ENCODE data around the gene RNF111.
"Not testable (repeated sequence)": the region's sequence is repeated elsewhere in the genome, so short reads cannot be mapped to it uniquely, and the experiment has no call there.

Gene RNF111

DNA sequence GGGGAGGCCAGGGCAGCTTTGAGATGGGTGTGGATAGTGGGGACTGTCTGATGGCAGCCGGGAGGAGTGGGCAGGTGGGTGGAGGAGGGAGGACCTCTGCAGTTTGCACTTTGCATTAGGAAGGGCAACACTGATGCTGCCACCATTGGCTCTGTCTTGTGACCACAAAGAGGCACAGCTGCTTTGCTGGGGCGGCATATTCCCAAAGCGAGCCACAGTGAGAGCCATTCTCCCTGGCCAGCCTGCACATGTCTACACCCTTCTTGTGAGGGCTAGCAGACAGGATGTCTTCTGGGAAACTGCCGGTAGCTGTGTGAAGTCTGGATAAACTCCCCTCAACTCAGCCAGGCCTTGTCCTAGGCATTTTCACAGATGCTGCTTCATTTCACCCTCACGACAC, 155.8 kb downstream of the RNF111 start:
- DNase-seq (ENCODE audit: extremely low spot score): no peak
- TF ChIP-seq, protein P1, sequence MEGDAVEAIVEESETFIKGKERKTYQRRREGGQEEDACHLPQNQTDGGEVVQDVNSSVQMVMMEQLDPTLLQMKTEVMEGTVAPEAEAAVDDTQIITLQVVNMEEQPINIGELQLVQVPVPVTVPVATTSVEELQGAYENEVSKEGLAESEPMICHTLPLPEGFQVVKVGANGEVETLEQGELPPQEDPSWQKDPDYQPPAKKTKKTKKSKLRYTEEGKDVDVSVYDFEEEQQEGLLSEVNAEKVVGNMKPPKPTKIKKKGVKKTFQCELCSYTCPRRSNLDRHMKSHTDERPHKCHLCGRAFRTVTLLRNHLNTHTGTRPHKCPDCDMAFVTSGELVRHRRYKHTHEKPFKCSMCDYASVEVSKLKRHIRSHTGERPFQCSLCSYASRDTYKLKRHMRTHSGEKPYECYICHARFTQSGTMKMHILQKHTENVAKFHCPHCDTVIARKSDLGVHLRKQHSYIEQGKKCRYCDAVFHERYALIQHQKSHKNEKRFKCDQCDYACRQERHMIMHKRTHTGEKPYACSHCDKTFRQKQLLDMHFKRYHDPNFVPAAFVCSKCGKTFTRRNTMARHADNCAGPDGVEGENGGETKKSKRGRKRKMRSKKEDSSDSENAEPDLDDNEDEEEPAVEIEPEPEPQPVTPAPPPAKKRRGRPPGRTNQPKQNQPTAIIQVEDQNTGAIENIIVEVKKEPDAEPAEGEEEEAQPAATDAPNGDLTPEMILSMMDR (IDR thresholded peaks at IDR 0.05; ENCODE audit: control extremely low read depth, extremely low read depth, low read depth, missing control alignments): no peak
- ChIA-PET CTCF (interaction anchor here (0.7 to 1.3 kb wide), 3 partner anchors 10 to 386 kb away, joined by 3 to 6 read pairs (median 3); no protein-coding TSS in a partner anchor), POLR2A (no interaction called here)

DNA sequence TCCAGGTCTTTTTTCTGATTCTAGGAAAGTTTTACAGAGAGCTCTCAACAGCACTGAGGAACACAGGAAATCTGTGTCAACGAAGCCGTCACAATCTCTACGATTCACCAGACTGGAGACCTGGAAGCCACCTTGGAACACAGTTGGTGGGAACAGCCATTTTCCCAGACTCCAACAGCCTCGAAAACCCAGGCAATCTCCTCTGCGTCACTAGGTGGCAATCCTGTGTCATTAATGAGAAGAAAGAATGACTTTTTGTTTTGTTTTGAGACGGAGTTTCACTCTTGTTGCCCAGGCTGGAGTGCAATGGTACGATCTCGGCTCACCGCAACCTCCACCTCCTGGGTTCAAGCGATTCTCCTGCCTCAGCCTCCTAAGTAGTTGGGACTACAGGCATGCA, 157.1 kb downstream of the RNF111 start:
- CTCF ChIA-PET: interaction anchor here (1.8 kb wide), 1 partner anchor 165 kb away, joined by 4 read pairs; no protein-coding TSS in a partner anchor
- POLR2A ChIA-PET; DNase-seq (ENCODE audit: extremely low spot score): not testable (repeated sequence)
